Heart left ventricle (tissue), 13 donors: ENCODE results near the gene LAX1.

Source experiments
- CTCF ChIP-seq, 12 donors: fragments of 200-600 bp; sonication (generic) in 4 of 12; IDR thresholded peaks; one replicate each; pipeline versions ENCODE4 v1.5.0 to v1.8.0; 2018 to 2022; ENCODE audit warnings: antibody characterized with exemption in 12 of 12, mild to moderate bottlenecking in 5 of 12
- POLR2A ChIP-seq, 2 donors: fragments of 450-650 bp; IDR thresholded peaks; one replicate each; pipeline ENCODE4 v1.6.1; 2017; ENCODE audit warnings: antibody characterized with exemption in 2 of 2, mild to moderate bottlenecking in 2 of 2, moderate library complexity in 2 of 2
- donor health status: ischemic (EF 13 %, LVEDD 7.1; RV severe dilation, severe dysfunction).
- donor health status: DM: no; HTN: yes; CAD: no.
- donor health status: DM: no; HTN: no; CAD: no.
- donor health status: ischemic (EF 25% LVEDD 6.9; RV normal size, moderate dysfunction).
- donor health status: ischemic (EF 25% LVEDD 5.7; RV mildly dilated, moderate dysfunction).
- donor health status: ischemic (EF 35%, LVEDD 5.7; RV mildly dilated, moderate dysfunction).
- donor health status: nonischemic (EF 11% LVEDD 7.7; RV severe dilation, severe dysfunction).
- donor health status: DM: yes; HTN: yes; CAD: no.
- donor health status: PGD.
- donor health status: ischemic (EF 29% LVEDD 5.4; RV normal size, mild dysfunction).
- donor health status: nonischemic (EF 23%, LVEDD 6.1; RV moderate dilation, normal function).

- TF ChIP-seq CTCF (IDR thresholded peaks at IDR 0.05), result no peak
- TF ChIP-seq POLR2A (IDR thresholded peaks at IDR 0.05), result no peak
Observed at GRCh38 chr1:203743091-203743571, 21.9 kb upstream of the LAX1 start.
